Astrocyte (in vitro differentiated cells and primary cell): ENCODE results near the gene MRFAP1.

Experiments used
- EZH2 ChIP-seq: IDR thresholded peaks from 2 replicates; pipeline ENCODE4 v1.6.1; 2012; ENCODE audit warnings: mild to moderate bottlenecking, low read length, inconsistent platforms; ENCODE audit not compliant: insufficient read depth
- TF ChIP-seq, protein P1 (sequence below): IDR thresholded peaks from 2 replicates; pipeline ENCODE4 v1.5.1; 2011; ENCODE audit warnings: low read depth, mild to moderate bottlenecking, inconsistent platforms, low read length, moderate library complexity; ENCODE audit not compliant: insufficient read depth

DNA sequence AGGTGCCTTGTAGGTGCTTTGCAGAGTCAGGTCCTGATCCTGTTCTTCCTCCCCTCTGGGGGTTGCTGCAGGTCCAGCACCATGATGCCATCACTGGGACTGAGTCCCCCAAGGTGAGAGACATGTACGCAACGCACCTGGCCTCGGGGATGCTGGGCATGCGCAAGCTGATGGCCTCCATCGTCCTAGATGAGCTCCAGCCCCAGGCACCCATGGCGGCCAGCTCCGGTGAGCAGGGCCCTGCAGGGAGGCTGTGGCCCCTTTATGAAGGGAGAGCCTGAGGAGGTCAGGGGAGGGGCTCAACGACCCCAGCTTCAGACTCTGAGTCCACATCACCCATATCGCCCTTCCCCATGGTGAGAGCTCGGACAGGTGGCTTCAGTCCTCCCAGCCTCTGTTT, 42.4 kb upstream of the MRFAP1 start:
- TF ChIP-seq, protein P1, sequence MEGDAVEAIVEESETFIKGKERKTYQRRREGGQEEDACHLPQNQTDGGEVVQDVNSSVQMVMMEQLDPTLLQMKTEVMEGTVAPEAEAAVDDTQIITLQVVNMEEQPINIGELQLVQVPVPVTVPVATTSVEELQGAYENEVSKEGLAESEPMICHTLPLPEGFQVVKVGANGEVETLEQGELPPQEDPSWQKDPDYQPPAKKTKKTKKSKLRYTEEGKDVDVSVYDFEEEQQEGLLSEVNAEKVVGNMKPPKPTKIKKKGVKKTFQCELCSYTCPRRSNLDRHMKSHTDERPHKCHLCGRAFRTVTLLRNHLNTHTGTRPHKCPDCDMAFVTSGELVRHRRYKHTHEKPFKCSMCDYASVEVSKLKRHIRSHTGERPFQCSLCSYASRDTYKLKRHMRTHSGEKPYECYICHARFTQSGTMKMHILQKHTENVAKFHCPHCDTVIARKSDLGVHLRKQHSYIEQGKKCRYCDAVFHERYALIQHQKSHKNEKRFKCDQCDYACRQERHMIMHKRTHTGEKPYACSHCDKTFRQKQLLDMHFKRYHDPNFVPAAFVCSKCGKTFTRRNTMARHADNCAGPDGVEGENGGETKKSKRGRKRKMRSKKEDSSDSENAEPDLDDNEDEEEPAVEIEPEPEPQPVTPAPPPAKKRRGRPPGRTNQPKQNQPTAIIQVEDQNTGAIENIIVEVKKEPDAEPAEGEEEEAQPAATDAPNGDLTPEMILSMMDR, result no peak
- no peak for TF ChIP-seq EZH2
